Liver (tissue), 9 donors: Measurements from ENCODE around the gene IFNAR2. TPM values are rescaled to one million over a fixed set of nuclear protein-coding genes. Genes with fewer than 3 reads are reported as not detected.

ENCODE experiments used
- DNase-seq: peaks from one replicate; pipeline ENCODE4 v3.0.0-alpha.2; 2017; ENCODE audit warnings: low spot score
- H3K27ac ChIP-seq, 2 donors: one replicate each; pipeline ENCODE4 v1.7.0; 2013; ENCODE audit warnings: inconsistent platforms in 2 of 2, low read length in 2 of 2, control low read depth in 1 of 2, low read depth in 1 of 2, mild to moderate bottlenecking in 1 of 2
- H3K27me3 ChIP-seq, 4 donors: one replicate each; pipeline versions ENCODE4 v1.6.1 to v1.7.0; 2013; ENCODE audit warnings: low read length in 3 of 4, inconsistent platforms in 1 of 4, mild to moderate bottlenecking in 1 of 4, moderate library complexity in 1 of 4; ENCODE audit not compliant: control insufficient read depth in 4 of 4, insufficient read depth in 4 of 4
- H3K36me3 ChIP-seq, 4 donors: one replicate each; pipeline versions ENCODE4 v1.6.1 to v1.7.0; 2013; ENCODE audit warnings: low read length in 3 of 4, mild to moderate bottlenecking in 3 of 4, low read depth in 1 of 4, moderate library complexity in 1 of 4; ENCODE audit not compliant: control insufficient read depth in 4 of 4, insufficient read depth in 3 of 4
- H3K4me1 ChIP-seq, 4 donors: one replicate each; pipeline versions ENCODE4 v1.6.1 to v1.7.0; 2013; ENCODE audit warnings: low read length in 3 of 4, mild to moderate bottlenecking in 3 of 4, moderate library complexity in 1 of 4; ENCODE audit not compliant: control insufficient read depth in 4 of 4, insufficient read depth in 4 of 4
- H3K4me3 ChIP-seq, 3 donors: one replicate each; pipeline versions ENCODE4 v1.6.1 to v1.7.0; 2013; ENCODE audit warnings: low read length in 3 of 3, control low read depth in 1 of 3, low read depth in 1 of 3, mild to moderate bottlenecking in 1 of 3
- H3K9ac ChIP-seq, 2 donors: one replicate each; pipeline ENCODE4 v1.7.0; 2013; ENCODE audit warnings: low read length in 2 of 2, mild to moderate bottlenecking in 2 of 2, moderate library complexity in 2 of 2, control low read depth in 1 of 2, low read depth in 1 of 2
- H3K9me3 ChIP-seq, 4 donors: one replicate each; pipeline versions ENCODE4 v1.6.1 to v1.7.0; 2013; ENCODE audit warnings: low read length in 3 of 4; ENCODE audit not compliant: control insufficient read depth in 4 of 4
- ATF3 ChIP-seq: IDR thresholded peaks from 2 replicates; pipeline ENCODE4 v1.6.1; 2016; ENCODE audit warnings: antibody characterized with exemption
- CTCF ChIP-seq: fragments of 150-350 bp; IDR thresholded peaks from 2 replicates; pipeline ENCODE4 v1.5.1; 2017; ENCODE audit warnings: improper control_type of control experiment, low read depth, low read length; ENCODE audit not compliant: missing input control
- EGR1 ChIP-seq, 2 donors: IDR thresholded peaks; 2 replicates each; pipeline ENCODE4 v1.6.1; 2016 to 2018; ENCODE audit warnings: antibody characterized with exemption in 2 of 2, low read depth in 2 of 2
- FOXA1 ChIP-seq: IDR thresholded peaks from 2 replicates; pipeline ENCODE4 v1.6.1; 2016; ENCODE audit warnings: antibody characterized with exemption
- FOXA2 ChIP-seq: IDR thresholded peaks from 2 replicates; pipeline ENCODE4 v1.6.1; 2016; ENCODE audit warnings: antibody characterized with exemption
- HNF4A ChIP-seq, 2 donors: conservative IDR thresholded peaks; 2 replicates each; pipeline ENCODE4 v1.6.1; 2016; ENCODE audit warnings: antibody characterized with exemption in 2 of 2, mild to moderate bottlenecking in 2 of 2
- HNF4G ChIP-seq: IDR thresholded peaks from 2 replicates; pipeline ENCODE4 v1.6.1; 2016; ENCODE audit warnings: antibody characterized with exemption
- JUND ChIP-seq, 2 donors: IDR thresholded peaks; 2 replicates each; pipeline ENCODE4 v1.6.1; 2016; ENCODE audit warnings: antibody characterized with exemption in 2 of 2
- REST ChIP-seq: IDR thresholded peaks from 2 replicates; pipeline ENCODE4 v1.6.1; 2016; ENCODE audit warnings: antibody characterized with exemption, mild to moderate bottlenecking
- SP1 ChIP-seq: IDR thresholded peaks from 2 replicates; pipeline ENCODE4 v1.6.1; 2018; ENCODE audit warnings: antibody characterized with exemption, mild to moderate bottlenecking
- YY1 ChIP-seq: IDR thresholded peaks from 2 replicates; pipeline ENCODE4 v1.6.1; 2016; ENCODE audit warnings: antibody characterized with exemption, mild to moderate bottlenecking
- ZBTB33 ChIP-seq: IDR thresholded peaks from 2 replicates; pipeline ENCODE4 v1.6.1; 2016; ENCODE audit warnings: antibody characterized with exemption
- WGBS: extraction: QIAGEN DNeasy Blood & Tissue Kit; methylation state at CpG from one replicate; pipeline ENCODE4 v1.1.7; 2013; 5-methylcytosine and 5-hydroxymethylcytosine counted together
- polyA plus RNA-seq, 2 donors: library from polyadenylated mRNA; stranded (reverse) in 1 of 2; unstranded in 1 of 2; fragments of 200-250 nt in 1 of 2; fragments of >200 nt in 1 of 2; fragmentation: Nextera tagmentation in 1 of 2; extraction: Ambion mirVana in 1 of 2; gene quantifications; one replicate each; pipeline versions ENCODE4 v1.2.1 to v1.2.3, GENCODE V29; 2013 to 2015
- total RNA-seq, 2 donors: library from RNA; depleted of rRNA; stranded (reverse); fragments of >200 nt; gene quantifications; one replicate each; pipeline ENCODE4 v1.2.3, GENCODE V29; 2014
- TF ChIP-seq, protein P1 (sequence below): IDR thresholded peaks from 2 replicates; pipeline ENCODE4 v1.6.1; 2016; ENCODE audit warnings: antibody characterized with exemption
- donor health status: healthy.
- donor health status: healthy.
- donor health status: healthy.
- donor health status: healthy.
- donor health status: healthy.

The IFNAR2 gene
- total and polyA plus RNA-seq, 4 donors: 12.6 to 17.0 (median 14.6) TPM

GRCh38 chr21:33236013-33236686, 6.4 kb downstream of the IFNAR2 start:
- H3K36me3 ChIP-seq: peaks cover 0 to 6% (median 0%) of the 10 kb centered on the region in 4 donors
- no peak for DNase-seq
- no peak overlapping the region for H3K27ac ChIP-seq
- 96% methylated on average over 6 of the region's 6 CpGs for WGBS
- TF ChIP-seq, protein P1, sequence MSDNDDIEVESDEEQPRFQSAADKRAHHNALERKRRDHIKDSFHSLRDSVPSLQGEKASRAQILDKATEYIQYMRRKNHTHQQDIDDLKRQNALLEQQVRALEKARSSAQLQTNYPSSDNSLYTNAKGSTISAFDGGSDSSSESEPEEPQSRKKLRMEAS: no peak
- TF ChIP-seq ATF3: no peak
- TF ChIP-seq CTCF: no peak
- TF ChIP-seq REST: no peak
- no peak for TF ChIP-seq EGR1 (IDR thresholded peaks at IDR 0.05; ENCODE audit: low read depth in 2 of 2)
- no peak for TF ChIP-seq FOXA1
- TF ChIP-seq SP1: no peak
- no peak overlapping the region for H3K4me3 ChIP-seq
- H3K9ac ChIP-seq: no peak overlapping the region
- peaks cover 3 to 54% (median 23%) of the 10 kb centered on the region in 4 donors for H3K4me1 ChIP-seq
- H3K27me3 ChIP-seq: no peaks in the 10 kb centered on the region
- H3K9me3 ChIP-seq: no peaks in the 10 kb centered on the region

- no peak overlapping the region for H3K9ac ChIP-seq
- 83% methylated on average over 2 of the region's 2 CpGs for WGBS
- no peaks in the 10 kb centered on the region for H3K27me3 ChIP-seq
- H3K4me3 ChIP-seq: no peak overlapping the region
- no peak for DNase-seq
- TF ChIP-seq HNF4G (no peak), CTCF (no peak), HNF4A (conservative IDR thresholded peaks at IDR 0.05) (no peak), SP1 (no peak), FOXA1 (no peak), ZBTB33 (no peak), YY1 (no peak), FOXA2 (no peak), JUND (IDR thresholded peaks at IDR 0.05) (no peak)
- peaks cover 0 to 6% (median 0%) of the 10 kb centered on the region in 4 donors for H3K36me3 ChIP-seq
- peaks cover 2 to 48% (median 19%) of the 10 kb centered on the region in 4 donors for H3K4me1 ChIP-seq
- no peaks in the 10 kb centered on the region for H3K9me3 ChIP-seq
- no peak overlapping the region for H3K27ac ChIP-seq
Observed at GRCh38 chr21:33236766-33237165, 7.0 kb downstream of the IFNAR2 start.
